GM19035 (cell line): Measurements from ENCODE around the gene OR5B21.
A peak's percentile ranks its signal among the peaks of the same experiment; 100 is the strongest.

Experiments
- ATAC-seq: cut with Tn5 transposase; IDR thresholded peaks from one replicate; pipeline ENCODE4 v1.9.1; 2021; ENCODE audit not compliant: unreplicated experiment

The OR5B21 gene

DNA sequence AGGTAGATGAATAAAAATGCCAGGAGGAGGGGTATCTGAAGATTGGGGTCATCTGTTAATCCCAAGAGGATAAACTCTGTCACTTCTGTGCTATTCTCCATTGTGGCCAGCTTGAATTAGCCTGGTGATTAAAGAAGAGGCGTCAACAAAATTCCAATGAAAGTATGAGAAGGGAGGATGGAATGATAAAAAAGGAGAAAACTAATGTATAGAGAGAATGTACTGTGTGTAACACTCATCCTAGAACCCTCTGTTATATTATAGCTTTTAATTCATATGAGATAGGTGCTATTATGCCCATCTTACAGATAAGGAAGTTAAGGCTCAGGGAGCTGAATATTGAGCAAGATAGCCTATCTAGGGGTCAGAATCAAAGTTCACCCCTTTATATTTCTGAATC is at the start of gene OR5B21:
Gene OR5B21 (minus strand): TSS at position 101 of the 400 bp plus-strand sequence. CDS start 0 bp downstream, at position 101.
- no peak for ATAC-seq

DNA sequence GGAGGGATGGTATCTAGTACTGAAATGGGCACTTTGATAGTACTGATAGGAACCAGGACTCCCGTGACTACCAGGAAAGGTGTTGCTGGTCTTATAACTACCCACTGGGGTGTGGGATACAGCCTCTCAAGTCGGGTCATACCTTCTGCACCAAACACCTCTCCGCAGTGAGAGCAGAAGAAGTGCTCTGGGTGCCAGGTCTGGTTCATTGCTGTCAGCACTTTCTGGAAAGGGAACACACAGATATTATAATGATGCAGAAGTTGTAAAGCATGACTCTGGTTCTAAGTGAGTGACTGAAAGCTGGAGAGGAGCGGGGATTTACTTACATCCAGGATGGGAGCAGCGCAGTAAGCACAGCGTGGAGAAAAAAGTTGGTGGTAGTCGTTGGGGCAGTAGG is 41.7 kb upstream of the OR5B21 start:
- no peak for ATAC-seq

DNA sequence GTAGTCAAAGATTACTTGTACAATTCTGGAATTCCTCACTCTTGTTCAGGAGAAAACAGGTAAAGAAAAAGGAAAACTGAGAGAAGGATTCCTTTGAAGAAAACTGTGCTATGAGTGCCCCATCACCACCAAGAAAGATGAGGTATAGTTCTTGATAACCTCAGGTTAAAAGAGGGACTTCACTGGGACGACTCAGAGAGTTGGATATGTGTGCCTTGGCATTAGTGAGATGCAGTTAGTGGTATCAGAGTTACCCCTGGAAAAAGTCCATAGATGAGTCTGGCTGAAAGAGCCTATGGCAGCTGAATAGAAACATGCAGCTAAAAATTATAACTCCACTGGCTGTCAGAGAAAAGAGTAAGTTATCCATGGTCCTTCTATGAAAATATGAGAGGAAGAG is 38.9 kb upstream of the OR5B21 start:
- ATAC-seq, result no peak

DNA sequence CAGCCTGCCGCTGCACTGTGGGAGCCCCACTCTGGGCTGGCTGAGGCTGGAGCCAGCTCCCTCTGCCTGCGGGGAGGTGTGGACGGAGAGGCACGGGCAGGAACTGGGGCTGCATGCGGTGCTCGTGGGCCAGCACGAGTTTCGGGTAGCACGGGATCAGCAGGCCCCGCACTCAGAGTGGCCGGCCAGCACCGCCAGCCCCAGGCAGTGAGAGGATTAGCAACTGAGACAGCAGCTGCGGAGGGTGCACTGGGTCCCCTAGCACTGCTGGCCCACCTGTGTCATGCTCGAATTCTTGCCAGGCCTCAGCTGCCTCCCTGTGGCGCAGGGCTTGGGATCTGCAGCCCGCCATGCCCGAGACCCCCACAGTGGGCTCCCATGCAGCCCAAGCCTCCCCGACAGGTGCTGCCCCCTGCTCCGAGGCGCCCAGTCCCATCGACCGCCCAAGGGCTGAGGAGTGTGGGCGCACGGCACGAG is 24.0 kb upstream of the OR5B21 start:
- no peak for ATAC-seq

- ATAC-seq, result no peak
Observed at GRCh38 chr11:58530236-58530635, 22.3 kb upstream of the OR5B21 start.

DNA sequence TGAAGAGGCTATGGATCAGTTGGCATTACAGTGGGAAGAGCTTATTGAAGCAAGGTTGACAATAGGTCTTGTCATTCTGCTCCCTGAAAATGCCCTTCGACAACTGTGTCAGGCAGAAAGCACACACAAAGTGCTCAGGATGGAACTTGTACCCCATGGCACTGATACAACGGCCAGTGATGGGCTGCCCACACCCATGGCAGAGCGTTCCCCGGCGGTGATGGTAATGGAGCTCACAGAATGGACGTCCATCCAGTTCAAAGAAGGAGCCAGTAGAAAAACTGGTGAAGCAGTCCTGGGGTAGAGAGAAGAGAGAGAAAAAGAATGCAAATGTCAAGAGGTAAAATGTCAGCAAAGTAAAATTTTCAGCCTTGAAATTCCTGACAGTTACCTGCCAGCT is 19.5 kb upstream of the OR5B21 start:
- no peak for ATAC-seq

DNA sequence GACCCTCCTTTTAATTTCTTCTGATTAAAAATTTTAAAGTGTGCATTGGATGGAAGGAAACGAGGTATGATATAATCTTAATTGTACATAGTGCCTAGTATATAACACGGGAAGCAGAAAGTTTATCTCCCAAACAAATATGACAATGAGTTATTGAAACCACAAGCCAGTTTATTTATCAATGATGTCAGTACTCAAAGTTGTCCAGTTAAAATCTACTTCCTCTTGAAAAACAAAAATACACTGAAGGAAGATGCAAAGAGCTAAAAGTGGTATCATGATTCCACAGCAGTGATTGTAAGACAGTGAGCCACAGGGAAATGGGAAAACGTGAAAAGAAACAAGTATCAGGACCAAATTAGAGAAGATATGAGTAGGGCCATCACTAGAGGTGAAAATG is 18.8 kb upstream of the OR5B21 start:
- no peak for ATAC-seq

GRCh38 chr11:58525037-58525614 is 17.2 kb upstream of the OR5B21 start:
- peak; percentile 84 for ATAC-seq

DNA sequence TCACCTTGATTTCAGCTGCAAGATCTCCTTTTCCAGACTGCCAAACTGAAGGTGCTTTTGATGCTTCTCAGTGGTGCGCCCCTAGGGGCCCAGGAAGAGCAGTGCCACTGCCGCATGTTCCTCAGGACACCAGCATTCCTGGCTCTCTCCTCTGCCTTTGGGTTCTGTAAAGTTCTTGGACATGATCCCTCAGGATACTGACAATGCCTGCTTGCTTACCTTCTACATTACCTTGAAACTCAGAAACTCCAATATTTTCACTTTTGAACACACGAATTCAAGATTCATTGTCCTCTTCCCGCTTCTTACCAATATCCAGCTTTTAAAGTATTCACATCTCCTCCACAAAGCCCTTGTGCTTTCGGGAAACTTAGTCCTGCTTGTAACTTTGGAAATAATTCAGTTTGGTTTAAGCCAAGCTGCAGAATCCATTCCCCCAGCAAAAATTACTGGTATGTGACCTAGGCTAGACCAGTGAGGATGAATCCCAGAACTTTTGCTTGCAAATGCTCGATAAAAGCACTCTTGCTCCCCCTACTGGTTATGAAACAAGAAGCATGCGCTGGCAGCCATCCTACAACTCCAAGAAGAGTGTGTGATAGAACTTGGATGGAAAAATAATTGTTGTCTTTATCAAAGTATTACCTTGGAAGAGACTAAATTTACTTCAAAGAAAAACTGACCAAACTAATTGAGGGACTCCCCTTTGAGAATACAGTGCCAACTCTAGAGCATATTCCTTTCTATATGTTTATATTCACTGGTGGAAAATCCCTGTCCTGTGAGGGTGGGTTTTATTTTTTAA is 16.5 kb upstream of the OR5B21 start:
- ATAC-seq, result peak; percentile 35

DNA sequence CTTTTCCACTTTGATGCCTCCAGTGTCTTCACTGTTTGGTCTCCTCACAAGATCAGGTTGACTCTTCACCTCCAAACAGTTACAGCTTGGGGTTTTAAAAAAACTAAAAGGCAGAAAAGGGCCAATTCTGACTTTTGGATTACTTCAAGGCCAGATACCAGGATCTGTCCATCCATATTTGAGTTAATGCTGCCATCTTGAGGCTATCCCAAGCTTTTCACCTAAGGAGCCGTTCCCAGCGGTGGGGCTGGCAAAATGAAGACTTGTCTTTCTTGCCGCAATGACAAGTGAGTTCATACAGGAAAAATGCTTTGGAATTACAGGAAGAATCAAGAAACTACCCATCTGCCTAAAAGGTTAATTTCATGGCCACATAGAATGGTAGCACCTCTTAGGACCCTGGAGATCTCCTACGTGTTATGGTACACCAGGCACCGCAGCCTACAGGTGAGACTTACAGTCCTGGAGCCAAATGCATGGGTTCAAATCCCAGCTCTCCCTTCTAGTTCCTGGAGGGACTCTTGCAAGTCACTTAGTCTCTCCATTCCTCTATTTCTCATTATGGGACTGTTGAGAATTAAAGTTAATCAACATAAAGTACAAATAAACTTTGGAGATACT is 6.0 kb upstream of the OR5B21 start:
- no peak for ATAC-seq

DNA sequence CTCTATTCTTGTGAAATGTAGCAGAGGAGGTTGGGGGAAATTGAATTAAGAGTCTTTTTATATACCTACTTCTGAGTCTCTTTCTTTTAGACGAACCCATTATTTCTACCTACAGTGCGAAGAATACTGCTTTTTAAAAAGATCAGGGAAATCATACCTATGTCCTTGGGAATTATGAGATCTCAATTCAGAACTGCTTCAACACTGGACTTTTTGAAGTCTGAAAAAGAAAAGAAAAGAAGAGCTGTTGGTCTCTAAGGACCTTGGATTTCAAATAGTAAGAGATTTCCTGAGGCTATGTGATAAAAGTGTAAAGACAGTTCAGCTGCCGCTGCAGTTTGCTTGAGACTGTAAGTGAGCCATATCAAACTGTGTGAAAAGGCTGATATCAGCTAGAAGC is 3.7 kb upstream of the OR5B21 start:
- no peak for ATAC-seq

- no peak for ATAC-seq
Observed at GRCh38 chr11:58509748-58510147, 1.8 kb upstream of the OR5B21 start.

GRCh38 chr11:58508814-58509213 is 909 bp upstream of the OR5B21 start:
- ATAC-seq, result no peak

DNA sequence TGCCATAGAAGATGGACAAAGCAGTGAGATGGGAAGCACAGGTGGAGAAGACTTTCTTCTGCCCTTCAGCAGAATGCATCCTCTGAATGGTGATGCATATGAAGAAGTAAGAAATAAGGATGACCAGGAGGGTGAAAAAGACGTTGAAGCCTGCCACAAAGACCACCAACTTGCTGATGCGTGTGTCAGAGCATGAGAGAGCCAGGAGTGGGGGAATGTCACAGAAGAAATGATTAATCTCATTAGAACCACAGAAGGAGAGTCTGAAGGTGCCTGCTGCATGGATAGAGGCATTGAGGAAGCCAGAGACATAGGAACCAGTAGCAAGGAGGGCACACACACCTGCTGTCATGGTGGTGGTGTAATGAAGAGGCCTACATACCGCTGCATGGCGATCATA is 550 bp downstream of the OR5B21 start:
- ATAC-seq, result no peak

- peak; percentile 46 for ATAC-seq
Observed at GRCh38 chr11:58506935-58507334, 970 bp downstream of the OR5B21 start.

- no peak for ATAC-seq
Observed at GRCh38 chr11:58505849-58506248, 2.1 kb downstream of the OR5B21 start.

- no peak for ATAC-seq
Observed at GRCh38 chr11:58504232-58504631, 3.7 kb downstream of the OR5B21 start.

DNA sequence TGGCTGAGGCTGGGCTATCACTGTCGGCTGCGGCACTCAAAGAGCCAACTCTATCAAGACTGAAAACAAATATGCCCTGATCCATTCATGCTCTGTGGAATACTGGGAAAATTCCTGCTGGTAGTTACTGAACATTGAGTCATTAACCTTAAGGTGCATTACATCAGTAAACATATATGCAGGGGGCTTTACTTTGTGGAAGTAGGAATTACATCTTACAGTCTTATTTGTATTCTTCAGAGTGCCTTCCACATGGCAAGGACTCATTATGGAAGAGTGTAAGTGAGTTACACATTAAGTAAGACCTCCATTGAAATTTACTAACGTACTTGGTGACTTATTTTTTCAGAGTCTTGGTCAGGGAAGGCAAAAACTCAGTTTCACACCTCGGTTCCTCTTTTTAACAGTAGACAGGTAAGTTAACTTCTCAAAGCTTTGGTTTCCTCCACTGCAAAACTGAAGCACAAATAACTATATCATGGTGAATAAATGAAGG is 4.5 kb downstream of the OR5B21 start:
- peak; percentile 91 for ATAC-seq

DNA sequence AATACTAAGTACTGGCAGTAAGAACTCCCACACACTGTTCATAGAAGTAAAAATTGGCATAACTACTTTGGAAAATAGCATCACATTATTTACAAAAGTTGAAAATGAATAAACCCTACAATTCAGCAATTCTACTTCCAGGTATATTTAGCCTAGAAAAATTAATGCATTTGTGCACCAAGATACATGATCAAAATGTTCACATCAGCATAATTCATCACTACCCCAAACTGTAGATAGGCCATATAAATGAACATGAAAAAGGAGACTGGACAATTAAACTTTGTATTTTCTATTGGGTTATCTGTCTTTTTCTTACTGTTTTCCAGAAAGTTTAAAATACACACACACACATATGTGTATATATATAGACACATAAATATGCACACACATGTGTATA is 5.9 kb downstream of the OR5B21 start:
- ATAC-seq, result no peak

DNA sequence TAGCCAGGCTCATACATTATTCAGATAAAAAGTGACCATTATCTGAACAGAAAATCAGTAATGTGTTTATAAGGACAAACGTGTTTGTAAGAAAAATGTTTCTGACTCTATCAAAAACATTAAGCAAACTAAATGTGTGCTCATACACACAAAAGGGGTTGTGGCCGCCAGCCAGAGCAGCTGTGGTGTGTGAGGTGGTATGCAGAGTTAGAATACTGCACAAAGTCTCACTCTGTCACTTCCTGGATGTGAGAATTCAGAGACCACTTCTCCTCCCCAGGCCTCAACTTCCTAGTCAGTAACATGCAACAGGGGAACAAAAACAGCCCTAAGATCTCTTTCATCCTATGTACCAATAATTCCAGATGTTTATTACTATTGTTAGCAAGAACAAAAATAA is 9.4 kb downstream of the OR5B21 start:
- no peak for ATAC-seq

GRCh38 chr11:58497951-58498350 is 10.0 kb downstream of the OR5B21 start:
- no peak for ATAC-seq

GRCh38 chr11:58495906-58496305 is 12.0 kb downstream of the OR5B21 start:
- no peak for ATAC-seq
